Activated CD8-positive, alpha-beta memory T cell treated with anti-CD3 and anti-CD28 coated beads, Interleukin-2, amount 50 U/mL, for 1 hour (primary cell): ENCODE measurements around the gene ASB18.

Experiments used
- DNase-seq: peaks from one replicate; pipeline ENCODE4 v3.0.0-alpha.2; 2020; ENCODE audit errors: extremely low read depth

ASB18 gene

DNA sequence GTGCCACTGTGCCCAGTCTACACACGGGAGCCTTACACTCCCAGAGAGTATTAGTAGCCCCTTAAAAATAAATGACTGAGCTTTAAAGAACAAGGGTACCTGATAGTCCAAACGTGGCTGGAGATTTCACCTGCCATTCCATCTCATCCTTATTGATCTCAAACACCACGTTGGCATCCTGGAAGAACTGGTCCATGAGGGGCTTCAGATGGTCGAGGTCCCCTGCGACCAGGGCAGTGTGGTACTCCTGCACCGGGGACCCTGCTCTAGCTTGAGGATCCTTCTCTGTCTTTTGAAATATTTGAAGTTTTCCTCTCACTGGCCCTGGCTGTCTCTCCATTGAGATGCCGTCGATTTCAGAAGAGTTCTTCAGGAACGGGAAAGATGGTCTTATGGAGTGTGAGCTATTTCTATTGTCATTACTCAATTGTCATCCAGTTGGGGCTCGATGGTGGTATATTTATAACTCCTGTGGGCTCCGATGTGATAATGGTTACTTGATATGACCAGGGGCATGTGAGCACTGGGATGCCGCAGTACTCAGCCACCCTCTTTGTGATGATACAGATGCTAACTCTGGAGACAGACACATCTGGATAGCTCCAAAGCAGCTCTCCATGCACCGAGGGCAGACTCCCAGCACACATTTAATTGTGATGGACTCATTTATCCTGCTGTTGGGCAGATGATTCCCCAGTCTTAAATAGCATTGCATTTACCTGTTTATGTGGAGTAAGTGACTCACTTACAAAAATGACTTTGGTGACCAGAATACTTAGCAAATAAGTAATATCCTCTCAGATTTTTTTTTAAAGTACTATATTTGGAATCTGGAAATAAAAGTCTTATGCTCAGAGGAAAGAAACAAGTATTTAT is 22.8 kb downstream of the ASB18 start:
- DNase-seq, result no peak

DNA sequence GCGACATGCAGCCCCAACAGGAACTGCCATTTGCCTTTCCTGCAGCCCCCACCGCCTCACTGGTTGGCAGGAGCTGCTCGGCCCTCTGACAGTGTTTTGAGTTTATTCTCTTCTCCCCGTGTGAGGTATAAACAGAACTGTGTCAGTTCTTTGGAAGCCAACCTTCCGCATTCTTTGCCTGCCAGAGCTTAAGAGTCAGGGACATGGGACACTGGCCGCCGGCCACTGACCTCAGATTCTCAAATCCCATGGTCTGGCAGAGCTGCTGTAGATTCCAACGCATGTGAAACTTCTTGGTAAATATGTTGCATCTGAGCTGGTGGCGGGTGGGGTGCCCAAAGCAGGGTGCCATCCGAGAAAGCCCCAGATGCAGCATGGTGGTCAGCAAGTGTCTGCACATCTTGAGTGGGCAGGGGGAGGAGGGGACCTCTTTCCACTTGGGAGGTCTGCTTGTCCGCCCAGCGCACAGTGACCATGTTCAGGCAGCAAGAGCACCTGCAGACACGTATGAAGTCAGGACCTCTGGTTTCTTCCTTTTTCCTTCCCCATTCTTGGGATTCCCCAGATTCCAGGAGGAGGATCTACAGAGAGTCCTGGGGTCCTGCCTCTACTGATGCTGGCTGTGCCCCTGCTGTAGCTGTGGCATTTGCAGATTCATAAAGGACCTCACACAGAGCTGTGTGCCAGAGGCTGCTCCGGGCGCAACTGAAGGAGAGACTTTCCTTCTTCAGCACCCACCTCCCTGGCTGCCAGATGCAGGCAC is 23.8 kb downstream of the ASB18 start:
- DNase-seq, result no peak

DNA sequence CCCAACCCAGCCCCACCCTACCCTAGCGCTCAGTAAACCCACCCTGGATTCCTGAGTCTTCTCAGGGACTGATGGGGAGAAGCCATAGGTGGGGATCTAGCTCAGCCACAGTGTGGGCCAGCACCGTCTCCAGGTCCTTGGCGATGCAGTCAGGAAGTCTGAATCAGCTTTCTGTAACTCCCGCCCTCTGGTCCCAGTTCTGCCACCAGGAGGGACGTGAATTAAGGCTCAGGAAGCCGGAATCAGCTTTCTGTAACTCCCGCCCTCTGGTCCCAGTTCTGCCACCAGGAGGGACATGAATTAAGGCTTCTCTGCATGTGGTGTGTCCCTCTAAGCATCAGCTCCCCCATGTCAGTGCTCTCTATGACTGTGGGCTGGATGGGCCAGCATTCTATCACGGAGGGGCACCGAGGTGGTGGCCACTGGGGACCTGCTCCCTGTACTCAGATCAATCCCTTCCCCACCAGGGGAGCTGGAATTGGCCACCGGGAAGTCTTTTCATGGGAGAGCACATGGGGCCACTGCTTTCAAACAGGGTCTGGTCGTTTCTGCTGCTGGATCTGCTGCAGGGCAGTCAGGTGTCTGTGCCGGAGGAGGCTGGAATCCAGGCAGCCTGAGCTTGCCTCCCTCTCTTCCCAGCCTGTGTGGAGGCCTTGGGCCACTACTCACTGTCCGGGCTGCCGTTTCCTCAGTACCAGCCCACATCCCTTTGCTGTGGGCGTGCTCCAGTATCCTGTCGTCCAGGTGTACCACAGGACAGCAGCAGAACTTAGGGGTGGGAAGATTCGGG is 24.7 kb downstream of the ASB18 start:
- no peak for DNase-seq

DNA sequence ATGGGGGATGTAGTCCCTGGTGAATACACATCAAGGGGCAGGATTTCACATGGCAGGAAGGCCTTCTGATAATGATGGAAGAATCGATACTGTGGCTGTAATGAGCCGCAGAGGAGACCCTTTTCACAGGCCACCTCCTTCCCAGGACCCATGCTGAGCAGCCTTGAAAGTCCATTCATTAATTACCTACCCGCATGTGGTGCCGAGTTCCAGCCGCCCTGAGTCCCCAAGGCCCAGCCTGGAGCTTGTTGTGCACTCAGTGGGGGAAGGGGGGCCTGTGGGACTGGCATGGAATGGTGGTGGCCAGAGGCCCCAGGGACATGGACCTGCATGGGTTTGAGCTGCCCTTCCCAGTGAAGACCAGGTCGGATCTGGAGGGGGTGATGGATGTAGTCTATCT is 25.5 kb downstream of the ASB18 start:
- DNase-seq, result no peak

DNA sequence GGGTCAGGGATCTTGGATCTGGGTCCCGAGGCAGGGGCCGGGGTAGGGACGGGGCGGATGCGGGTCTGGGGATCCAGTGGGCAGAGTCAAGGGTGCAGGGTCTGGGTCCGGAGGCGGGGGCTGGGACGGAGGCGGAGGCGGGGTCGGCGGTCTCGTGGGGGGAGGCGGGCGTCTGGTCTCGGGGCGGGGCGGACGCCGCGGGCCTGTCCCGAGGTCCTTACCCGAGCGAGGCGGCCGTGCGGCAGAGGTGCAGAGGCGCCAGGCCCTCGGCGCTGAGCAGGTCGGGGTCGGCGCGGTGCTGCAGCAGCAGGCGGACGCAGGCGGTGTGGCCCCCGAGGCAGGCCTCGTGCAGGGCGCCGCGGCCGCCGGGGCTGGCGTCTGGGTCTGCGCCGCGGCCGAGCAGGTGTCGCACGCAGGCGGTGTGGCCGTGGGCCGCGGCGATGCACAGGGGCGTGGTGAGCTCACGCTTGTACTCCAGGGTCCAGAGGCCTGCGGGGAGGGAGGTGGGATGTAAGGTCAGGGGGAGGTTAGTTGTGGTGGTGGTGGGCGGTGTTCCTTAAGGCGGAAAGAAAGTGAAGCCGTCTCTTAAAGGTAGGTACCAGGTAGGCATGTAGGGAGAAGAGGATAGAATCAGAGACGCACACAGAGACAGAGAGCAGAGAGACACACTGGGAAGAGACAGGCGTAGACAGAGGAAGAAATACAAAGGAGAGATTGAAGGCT is 26.6 kb downstream of the ASB18 start:
- DNase-seq, result no peak

DNA sequence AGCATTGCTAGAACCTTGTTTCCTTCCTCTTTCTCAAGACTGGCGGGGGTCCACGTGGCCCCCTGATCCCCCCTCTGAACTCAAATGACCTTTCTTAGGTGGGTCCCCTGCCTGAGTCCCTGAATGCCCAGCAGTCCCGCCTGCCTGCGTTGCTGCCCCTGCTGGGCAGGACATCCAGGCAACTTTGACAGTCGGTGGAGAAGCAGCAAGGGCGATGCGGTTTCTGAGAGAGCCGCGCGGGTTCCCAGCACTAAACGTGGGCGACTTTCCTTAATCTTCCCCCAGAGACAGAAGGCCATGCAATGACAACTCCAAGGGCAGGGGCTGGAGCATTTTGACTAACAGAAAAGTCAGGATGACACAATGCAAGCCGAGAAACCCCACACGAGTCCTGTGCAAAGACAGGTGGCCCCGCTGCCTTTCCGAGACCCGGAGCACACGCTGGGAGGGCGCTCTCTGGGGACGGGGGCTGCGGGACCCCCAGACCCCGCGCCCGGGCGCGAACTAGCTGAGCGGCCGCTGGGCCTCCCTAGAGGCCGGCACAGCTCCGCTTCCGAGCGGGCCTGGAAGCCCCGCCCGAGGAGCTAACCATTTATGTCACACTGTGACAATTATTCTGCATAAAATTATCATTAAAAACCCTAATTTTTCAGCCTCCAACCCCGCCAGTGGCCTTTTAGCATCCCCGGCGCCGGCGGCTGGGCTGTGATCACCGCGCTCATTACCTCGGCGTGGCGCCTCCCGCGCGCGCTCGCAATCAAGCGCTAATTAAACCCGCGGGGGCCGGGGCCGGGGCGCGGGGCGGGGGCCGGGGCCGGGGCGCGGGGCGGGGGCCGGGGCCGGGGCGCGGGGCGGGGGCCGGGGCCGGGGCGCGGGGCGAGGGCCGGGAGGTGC is 27.4 kb downstream of the ASB18 start:
- no peak for DNase-seq

DNA sequence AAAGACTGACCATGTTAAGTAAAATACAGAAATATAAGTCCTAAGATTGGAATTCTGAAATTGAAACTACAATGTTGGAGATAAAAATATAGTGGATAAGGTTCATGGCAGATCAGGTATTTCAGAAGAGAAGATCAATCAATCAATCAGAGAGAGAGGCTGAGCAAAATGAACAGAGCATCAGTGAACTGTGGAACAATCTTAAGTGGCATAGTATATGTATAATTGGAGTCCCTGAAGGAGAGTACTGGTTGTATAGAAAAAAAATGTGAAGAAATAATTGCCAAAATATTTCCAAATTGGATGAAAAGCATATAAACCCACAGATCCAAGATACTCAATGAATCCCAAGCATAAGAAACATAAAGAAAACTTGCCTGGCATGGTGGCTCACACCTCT is 35.0 kb downstream of the ASB18 start:
- DNase-seq, result no peak

DNA sequence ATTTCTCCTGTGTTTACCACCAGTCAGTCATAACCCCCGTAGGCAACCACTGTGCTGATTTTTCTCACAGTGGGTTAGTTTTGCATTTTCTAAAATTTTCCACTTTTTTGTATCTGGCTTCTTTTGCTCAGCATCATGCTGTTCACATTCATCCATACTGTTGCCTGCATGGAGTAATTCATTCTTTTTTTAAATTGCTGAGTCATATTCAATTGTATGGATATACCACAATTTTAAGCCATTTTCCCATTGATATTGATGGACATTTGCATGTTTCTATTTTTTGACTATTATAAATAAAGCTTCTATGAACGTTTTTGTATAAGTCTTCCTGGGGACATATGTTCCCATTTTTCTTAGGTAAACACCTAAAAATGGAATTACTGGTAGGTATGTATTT is 40.5 kb downstream of the ASB18 start:
- no peak for DNase-seq

DNA sequence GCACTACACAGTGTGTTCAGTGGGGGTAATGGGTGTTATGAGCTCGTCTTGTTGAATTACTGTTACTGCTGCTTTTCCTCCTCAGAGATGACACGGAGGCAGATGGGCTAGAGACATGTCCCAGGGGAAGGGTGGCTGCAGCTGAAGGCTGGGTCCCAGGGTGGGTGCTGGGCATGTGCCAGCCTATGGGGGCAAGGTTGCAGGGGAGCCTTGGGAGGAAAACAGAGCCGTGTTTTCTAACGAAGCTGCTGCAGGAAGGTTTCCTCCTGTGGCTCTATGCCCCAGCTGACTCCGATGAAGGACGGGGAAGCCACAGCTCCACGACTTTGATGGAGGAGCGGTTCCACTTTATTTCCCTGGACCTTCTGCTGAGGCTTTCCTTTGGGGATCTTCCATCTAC is 42.4 kb downstream of the ASB18 start:
- no peak for DNase-seq

DNA sequence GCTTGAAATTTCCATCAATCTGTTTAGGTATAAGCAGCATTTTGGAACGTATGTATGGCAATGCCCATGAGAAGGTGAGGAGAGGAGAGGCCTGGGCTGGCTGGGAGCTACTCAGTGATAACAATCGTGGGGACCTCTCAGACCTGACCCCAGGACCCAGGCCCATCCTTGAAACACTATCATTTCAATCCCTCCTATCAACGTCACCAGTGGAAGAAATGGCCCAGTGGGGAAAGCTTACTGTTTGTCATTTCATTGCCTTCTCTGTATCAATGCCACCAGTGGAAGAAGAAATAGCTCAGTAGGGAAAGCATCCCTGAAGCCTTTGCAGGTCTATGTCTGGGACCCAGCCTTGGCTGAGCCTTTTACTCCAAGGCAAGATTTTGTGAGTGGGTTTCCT is 44.8 kb downstream of the ASB18 start:
- DNase-seq, result no peak

DNA sequence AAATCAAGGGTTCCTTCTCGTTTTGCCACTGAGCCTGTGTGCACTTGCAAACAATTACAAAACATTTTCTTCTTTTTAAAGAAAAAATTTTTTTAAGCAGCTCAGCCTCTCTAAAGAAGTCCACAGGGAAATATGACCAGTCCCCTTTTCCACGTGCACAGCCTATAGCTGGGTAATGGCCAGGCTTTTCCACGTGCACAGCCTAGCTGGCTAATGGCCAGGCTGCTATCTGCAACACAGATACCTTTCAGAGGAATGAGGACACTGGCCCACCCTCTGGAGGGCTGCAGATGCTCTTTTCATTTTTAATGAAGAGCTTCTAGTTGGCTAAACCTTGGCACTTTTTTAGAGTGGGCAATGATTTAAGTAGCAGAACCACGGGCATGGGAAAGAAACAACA is 46.3 kb downstream of the ASB18 start:
- no peak for DNase-seq

DNA sequence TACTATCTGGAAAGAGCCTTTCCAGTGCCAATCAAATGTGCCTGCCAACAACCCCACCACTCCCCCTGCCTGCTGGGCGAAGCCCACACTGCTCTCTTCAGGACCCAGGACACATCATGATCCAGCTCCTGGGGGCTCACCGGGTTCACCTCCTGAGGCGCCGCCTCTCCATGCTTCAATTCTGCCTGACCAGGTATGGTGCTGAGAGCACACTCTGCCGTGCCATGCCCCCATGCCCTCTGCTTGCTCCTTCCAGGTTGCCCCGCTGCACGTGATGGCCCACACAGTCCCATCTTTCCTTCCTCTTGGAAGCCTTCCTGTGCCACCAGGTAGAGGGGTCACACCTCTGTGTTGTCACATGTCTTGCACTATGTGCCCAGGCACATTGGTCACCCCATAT is 47.5 kb downstream of the ASB18 start:
- DNase-seq, result no peak

DNA sequence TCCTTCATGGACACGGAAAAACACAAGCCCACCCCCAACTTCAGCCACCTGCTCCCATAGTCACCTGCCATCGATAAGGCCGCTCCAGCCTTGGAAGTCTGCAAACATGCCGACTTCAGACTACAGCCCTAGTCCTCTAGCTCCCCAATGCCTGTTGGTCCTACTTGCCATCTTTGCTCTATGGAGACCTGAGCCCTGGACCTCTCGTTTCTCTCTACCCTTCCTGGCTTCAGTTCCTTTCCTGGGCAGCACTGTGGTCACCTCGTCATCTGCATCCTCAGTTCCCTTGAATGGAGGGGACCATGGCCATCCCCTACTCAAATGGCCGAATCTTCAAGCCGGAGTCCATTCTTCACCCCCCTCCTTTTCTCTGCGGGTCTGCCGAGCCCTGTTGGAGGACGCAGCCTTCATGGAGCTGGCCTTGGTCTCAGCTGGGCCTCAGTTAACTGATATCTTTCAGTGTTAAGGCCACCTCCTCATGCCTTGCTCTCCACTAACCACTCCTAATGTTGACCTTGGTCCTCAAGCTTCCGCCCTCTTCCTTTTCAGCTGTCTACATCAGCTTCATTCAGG is 48.4 kb downstream of the ASB18 start:
- DNase-seq, result no peak

DNA sequence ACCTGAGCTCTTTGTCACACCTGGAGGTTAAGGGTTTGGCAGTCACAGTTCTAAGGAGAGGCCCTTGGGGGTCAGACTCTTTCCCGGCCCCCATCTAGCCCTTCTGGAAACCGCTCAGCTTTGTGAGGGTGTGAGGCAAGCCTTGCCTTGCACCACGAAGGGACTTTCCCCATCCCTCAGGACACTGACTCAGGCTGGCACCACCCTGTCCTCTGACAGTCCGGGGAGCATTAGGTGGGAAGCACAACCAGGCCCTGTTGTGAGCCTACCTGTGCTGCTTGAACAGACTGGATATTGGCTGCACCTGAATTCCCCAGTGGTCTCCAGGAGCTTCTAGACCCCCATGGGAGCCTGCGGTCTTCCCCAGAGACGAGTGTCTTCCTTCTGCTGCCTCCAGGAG is 49.0 kb downstream of the ASB18 start:
- no peak for DNase-seq

DNA sequence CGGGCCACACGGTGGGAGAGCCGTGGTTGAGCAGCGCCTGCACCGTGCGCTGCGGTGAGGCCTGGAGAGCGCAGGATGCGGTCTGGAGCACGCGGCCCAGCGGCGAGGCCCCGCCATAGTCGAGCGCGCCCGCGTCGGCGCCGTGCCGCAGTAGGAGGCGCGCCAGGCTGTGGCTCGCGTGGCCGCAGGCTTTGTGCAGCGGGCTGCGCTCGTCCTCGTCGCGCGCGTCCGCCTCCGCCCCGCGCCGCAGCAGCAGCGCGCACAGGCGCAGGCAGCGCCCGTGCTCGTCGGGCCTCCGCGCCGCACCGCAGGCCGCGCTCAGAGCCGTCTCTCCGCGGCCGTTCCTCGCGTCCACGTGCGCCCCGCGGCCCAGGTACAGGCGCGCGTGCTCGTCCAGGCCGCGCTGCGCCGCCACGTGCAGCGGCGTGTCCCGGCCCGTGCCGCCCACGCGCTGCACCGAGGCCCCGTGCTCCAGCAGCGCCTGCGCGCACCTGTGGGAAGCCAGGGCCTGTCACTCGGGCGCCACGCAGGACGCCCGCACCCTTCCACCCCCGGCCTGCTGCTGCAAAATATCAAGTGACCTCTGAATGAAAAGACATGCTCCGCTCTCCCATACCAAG is 49.7 kb downstream of the ASB18 start:
- no peak for DNase-seq

DNA sequence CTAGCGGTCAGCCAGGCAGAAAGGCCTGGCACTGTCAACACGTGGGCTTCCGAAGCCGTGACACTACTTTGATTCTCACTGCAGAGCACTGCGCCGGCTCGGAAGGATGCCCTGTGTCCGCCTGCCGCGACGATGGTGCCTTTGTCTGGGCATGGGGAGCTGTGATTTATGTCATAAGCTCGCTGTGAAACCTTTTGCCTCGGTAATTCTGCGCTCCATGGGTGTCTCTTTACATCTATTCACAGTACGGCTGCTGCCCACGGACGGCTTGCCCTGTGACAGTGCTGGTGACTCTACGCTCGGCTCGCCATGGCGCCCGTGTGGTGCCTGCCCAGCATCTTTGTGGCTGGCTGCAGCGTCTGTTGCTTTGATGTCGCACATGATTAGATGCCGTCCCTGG is 52.9 kb downstream of the ASB18 start:
- DNase-seq, result no peak

DNA sequence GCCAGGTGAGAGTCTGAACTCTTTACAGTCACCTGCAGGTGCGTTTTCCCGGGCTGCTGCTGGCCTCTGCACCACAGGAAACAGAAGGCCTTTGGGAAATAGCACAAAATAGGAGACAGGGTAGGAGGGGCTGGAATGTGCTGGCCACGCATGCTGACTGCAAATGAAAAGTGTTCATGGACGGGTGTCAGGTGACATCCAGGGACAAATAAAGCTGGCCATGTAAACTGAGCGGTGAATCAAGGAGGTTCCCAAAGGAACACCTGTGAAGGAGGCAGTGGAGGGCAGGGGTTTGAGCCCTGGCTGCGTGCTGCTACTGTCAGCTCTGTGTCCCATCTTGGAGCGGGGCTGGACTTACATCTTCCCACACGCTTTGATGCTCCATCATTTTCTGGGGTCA is 53.7 kb downstream of the ASB18 start:
- no peak for DNase-seq

DNA sequence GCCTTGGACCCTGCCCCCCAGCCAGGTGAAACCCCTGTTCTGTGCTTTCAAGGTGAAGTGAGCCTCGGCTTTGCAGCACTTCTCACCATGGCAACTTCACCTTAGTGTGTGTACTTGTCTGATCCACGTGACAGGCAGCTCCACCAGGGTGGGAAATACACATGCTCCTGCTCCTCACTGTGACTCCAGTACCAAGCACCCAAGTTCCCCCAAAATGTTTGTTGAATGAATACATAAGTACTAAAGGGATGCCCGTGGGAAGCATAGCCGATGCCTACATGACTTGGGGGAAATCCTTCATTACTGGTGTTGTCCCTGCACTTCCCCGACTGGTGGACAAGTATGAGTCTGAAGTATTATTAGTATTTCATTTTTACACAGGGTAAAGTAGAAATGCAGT is 54.2 kb downstream of the ASB18 start:
- no peak for DNase-seq

DNA sequence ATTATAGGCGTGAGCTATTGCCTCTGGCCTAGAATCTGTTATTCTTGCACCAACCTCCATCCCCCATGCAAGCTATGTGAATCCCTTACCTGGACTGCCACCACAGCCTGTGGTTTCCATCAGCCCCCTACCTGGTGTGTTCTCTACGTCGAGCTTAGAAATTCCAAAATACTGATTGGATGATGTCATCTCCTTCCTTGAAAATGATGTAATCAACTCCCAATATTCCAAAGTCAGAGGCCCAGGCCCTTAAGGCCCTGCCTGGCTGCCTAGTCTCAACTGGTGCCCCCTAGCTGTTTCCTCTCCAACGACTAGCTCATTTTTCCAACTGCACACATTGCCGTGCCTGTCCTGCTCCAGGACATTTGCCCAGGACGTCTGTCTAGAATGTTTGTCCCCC is 54.7 kb downstream of the ASB18 start:
- DNase-seq, result no peak
